Suppressor macrophage (primary cell): ENCODE results near the gene FOXP3.

Source experiments
- DNase-seq, 4 experiments: peaks; one replicate each; pipeline ENCODE4 v3.0.0-alpha.2; 2020 to 2022

Gene FOXP3

GRCh38 chrX:49249071-49249470 lies 15.4 kb downstream of the FOXP3 start:
- no peak for DNase-seq

DNA sequence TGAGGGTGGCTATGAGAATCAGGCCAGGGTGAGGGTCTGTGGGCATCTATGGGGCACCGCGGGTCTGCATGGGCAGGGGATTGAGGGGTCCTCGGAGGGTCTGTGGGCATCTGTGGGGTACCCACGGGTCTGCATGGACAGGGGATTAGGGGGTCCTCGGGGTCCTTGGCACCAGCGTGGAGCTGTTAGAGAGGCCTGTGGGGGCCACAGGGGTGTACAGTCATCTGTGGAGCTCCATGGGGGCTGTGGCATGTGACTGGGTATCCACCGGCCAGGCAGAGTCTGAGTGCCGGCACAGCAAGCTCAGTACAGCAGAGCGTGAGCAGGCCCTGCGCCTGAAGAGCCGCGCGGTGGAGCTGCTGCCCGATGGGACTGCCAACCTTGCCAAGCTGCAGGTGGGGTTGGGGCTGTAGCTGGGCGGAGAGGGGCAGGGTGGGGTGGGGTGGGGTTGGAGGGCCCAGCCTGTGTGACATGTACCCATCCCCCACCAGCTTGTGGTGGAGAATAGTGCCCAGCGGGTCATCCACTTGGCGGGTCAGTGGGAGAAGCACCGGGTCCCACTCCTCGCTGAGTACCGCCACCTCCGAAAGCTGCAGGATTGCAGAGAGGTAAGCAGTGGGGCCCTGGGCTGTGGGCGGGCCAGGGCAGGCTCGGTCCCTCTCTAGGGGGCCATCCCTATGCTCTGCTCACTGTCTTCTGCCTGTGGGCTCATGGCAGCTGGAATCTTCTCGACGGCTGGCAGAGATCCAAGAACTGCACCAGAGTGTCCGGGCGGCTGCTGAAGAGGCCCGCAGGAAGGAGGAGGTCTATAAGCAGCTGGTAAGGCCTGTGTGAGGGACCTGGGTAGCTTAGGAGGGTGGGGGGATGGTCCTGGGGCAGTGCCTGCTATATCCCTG lies 16.3 kb downstream of the FOXP3 start:
- DNase-seq = no peak

DNA sequence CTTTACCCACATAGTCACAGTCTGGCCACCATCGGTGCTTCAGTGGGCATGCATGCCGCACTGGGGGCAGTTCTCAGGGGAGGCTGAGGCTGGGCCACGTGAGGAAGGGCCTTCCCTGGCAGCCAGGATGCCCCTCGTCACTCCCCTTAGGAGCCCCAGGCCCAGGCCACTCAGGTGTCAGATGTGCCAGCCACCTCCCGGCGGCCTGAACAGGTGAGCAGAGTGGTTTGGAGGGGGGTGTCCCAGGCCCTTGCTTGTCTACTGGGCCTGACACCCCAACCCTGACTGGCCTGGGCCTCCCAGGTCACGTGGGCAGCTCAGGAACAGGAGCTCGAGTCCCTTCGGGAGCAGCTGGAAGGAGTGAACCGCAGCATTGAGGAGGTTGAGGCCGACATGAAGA lies 17.2 kb downstream of the FOXP3 start:
- no peak for DNase-seq

DNA sequence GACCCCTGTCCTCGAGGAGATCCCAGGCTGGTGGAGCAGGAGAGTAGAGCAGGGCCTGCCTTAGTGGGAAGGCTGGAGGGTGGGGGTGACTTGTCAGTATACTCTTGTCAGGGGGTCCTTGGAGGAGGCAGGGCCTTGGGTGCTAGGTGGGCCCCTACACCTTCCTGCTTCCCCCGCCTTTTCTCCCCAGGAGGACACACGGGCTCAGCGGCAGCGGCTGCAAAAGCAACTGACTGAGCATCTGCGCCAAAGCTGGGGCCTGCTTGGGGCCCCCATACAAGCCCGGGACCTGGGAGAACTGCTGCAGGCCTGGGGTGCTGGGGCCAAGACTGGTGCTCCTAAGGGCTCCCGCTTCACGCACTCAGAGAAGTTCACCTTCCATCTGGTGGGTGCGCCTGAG lies 18.0 kb downstream of the FOXP3 start:
- no peak for DNase-seq

DNA sequence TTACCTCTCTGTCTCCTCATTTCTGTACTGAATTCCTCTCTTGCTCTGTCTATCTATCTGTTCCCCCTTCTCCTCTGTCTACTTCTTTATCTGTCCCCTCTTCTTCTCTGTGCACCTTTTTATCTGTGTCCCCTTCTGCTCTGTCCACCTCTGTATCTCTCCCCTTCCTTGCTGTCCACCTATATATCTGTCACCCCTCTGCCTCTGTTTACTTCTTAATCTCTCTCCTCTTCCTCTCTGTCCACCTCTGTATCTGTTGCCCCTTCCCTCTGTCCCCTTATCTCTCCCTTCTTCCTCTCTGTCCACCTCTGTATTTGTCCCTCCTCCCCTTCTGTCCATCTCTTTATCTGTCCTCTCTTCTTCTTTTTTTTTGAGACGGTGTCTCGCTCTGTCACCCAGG lies 20.3 kb downstream of the FOXP3 start:
- DNase-seq = no peak

DNA sequence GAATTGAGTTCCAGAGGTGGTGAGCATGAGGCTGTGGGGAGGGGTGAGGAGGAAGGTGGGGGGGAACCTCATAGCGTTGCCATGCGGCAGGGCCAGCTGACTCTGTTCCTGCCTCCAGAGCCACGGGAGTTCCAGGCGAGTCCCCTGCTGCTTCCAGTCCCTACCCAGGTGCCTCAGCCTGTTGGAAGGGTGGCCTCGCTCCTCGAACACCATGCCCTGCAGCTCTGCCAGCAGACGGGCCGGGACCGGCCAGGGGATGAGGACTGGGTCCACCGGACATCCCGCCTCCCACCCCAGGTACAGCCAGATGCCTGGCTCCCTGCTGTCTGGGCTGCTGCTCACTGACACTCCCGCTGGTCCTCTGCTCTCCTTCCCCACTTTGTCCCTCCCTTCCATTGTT lies 21.3 kb downstream of the FOXP3 start:
- DNase-seq = no peak

DNA sequence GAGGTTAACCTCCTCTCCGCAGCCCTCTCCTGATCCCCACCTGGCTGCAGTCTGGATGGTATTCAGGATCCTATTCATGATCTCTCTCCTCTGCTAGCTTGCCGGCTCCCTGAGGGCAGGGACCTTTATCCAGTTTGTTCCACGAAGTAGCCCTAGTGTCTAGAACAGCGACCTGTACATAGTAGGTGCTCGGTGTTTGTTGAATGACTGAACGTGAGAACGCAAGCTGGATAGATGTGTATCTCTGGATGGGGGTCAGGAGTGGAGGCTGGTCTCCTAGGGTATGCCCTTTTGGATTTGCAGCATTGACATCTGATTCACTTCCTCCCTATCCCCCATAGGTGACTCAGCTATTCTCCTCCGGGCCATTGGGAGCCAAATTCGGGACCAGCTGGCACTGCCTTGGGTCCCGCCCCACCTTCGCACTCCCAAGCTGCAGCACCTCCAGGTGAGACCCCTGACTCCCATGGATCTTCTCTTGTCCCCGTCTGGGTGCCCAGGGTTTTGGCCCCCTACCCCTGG lies 21.9 kb downstream of the FOXP3 start:
- DNase-seq = no peak

GRCh38 chrX:49238735-49239134 lies 25.8 kb downstream of the FOXP3 start:
- DNase-seq = peak; percentile 11 to 38 (median 33)

- DNase-seq = peak; percentile 67 to 84 (median 82)
Observed at GRCh38 chrX:49237060-49237459, 27.4 kb downstream of the FOXP3 start.

DNA sequence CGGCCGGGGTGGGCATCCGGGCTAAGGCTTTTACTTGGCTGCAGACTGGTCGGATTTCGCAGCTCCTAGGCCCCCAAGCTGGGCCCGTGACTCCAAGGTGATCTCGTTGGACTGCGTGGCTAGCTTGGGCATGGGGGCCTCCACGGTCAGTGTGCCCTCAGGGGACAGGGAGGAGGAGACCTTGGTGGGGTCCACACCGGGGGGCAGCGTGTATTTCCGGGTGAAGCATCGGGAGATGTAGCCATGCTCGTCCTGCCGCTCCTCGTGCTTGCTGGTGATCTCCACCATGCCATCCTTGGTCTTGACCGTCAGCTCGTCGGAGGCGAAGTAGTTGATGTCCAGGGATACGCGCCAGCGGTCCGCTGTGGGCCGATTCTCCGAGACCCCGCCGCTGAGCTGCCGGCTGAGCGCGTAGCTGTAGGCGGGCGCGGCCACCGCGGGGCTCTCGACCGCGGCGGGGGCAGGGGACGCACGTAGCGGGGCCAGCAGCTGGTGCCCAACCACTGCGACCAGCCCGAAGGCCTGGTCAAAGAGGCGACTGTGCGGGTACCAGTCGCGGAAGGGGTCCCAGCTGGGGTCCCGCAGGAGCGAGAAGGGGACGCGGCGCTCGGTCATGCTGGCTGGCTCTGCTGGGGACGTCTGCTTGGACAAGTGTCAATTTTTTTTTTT lies 30.5 kb downstream of the FOXP3 start:
- DNase-seq = no peak

DNA sequence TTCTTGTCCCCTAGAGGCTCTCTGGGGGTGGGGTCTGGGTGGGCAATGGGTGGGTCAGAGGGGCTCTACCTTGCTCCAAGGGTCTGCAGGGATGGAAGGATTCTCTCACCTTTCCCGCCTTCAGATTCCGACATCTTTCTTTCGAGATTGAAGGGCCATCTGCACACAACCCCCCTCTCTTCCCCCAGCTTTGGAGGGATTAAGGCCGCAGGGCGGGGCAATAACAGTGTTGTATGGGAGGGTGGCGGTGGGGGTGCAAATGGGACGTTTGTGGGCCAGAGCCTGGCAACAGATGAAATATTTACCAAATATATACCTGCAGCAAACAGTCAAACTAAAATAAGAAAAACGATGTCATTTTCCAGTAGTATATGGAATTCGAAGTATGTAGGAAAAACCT lies 31.3 kb downstream of the FOXP3 start, which contains the start of gene CACNA1F:
TSS of gene CACNA1F (minus strand) at position 165 of the 400 bp plus-strand sequence. CDS start at position 134, 31 bp downstream.
- DNase-seq = no peak

- no peak for DNase-seq
Observed at GRCh38 chrX:49232525-49232924, 32.0 kb downstream of the FOXP3 start.

GRCh38 chrX:49231333-49232000 lies 33.0 kb downstream of the FOXP3 start:
- DNase-seq = no peak

DNA sequence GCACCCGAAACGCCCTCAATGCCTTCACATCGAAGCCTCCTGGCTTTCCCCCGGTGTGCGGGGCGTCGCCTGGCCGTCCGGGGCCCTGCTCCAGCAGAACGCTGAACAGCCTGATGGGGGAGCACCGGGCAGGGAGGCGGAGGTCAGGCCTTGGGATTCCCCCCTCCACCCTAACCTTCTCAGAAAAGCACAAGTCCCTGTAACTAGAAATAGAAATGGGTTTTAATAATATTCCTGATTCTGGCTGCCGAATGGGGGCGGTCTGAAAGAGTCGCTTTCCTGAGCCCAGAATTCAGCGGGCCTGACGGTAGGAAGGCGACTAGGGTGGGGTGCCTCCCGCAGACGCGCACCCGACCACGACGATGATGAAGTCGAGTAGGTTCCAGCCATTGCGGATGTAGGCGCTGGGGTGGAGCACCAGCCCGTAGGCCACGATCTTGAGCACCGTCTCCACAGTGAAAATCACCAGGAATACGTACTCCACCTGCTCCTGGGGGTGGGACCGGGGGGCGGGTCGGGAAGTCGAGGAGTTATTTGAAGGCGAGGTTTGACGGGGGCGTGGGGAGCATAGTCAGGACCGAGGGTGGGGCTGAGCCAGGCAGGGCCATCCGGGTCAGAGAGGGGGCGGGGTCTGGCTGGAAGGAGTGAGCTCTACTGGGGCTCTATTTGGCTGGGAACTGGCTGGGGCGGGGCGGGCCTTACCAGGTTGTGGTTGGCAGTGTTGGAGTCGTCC lies 33.8 kb downstream of the FOXP3 start:
- peak; percentile 43 to 76 (median 52) for DNase-seq

GRCh38 chrX:49228185-49228584 lies 36.3 kb downstream of the FOXP3 start:
- no peak for DNase-seq

GRCh38 chrX:49227726-49228125 lies 36.8 kb downstream of the FOXP3 start:
- DNase-seq = no peak

DNA sequence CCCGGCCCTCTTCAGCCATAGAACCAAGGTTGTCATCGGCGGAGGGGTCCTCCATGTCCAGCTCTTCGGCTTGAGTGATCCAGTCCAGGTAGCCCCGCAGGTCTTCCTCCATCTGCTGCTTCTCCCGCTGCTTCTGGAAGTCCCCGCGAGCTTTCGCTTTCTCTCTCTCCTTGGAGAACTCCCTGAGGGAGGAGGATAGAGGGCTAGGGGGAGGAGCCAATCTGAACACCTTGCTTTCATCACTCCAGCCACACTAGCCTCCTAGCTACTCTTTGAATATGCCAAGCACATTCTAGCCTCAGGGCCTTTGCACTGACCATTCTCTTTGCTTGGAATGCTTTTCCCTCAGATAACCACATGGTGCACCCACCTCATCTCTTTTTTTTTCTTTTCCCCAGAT lies 37.6 kb downstream of the FOXP3 start:
- no peak for DNase-seq

GRCh38 chrX:49225858-49226257 lies 38.7 kb downstream of the FOXP3 start:
- DNase-seq = no peak

DNA sequence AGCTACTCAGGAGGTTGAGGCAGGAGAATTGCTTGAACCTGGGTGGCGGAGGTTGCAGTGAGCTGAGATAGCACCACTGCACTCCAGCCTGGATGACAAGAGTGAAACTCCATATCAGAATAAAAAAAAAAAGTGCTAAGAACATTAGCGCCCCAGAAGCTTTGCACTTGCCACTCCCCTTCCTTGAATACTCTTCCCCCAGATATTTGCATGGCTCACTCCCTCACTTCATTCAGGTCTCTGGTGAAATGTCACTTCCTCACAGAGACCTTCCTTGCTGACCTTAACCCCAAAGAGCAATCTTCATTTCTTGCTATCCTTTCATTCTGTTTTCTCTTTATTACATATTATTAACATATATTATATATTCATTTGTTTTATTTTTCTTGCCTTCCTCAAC lies 42.6 kb downstream of the FOXP3 start:
- no peak for DNase-seq

GRCh38 chrX:49220100-49220499 lies 44.4 kb downstream of the FOXP3 start:
- DNase-seq = no peak

DNA sequence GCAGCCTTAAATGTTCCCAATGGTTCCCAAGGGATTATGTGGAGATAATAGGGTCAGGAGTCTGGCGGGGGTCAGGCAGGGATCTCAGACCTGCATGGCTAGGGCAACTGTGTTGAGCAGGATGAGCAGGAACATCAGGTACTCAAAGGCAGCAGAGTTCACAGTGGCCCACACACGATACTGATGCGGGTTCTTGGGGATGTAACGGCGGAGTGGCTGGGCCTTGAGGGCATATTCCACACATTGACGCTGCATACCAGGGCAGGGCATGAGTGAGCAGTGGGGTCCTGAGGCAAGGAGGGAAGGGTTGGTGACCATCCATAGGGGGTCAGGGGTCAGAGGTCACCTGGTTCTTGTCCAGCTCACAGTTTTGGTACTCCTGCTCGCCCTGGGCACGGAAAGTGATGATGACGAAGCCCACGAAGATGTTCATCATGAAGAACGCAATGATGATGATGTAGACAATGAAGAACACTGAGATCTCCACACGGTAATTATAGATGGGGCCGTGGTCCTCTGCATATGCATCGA lies 49.4 kb downstream of the FOXP3 start:
- DNase-seq = no peak

DNA sequence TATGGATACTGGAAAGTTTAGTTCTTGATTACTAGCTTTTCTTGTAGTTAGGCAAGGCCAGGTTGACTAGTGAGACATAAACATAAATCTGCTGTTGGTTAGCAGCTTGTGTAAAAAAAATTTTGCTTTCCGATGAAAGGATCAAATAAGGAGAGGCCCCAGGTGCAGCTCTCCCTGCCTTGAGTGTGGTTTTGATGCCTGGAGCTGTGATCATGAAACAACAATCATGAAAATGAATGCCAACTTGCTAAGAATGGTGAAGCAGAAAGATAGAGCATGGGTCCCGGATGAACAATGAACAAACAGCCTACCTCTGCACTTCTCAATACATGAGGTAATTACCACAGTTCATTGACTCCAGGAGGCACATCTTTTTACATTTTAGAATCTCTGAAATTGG lies 50.1 kb downstream of the FOXP3 start:
- no peak for DNase-seq
